ENCODE data around the gene PLAAT2. TPM values are rescaled to one million over a fixed set of nuclear protein-coding genes. Genes with fewer than 3 reads are reported as not detected.

The PLAAT2 gene
- total and polyA plus RNA-seq, 9 of the 15 experiments (the other 6 are each of a cell fraction or from before 2014, with no cell fraction given) = not detected

DNA sequence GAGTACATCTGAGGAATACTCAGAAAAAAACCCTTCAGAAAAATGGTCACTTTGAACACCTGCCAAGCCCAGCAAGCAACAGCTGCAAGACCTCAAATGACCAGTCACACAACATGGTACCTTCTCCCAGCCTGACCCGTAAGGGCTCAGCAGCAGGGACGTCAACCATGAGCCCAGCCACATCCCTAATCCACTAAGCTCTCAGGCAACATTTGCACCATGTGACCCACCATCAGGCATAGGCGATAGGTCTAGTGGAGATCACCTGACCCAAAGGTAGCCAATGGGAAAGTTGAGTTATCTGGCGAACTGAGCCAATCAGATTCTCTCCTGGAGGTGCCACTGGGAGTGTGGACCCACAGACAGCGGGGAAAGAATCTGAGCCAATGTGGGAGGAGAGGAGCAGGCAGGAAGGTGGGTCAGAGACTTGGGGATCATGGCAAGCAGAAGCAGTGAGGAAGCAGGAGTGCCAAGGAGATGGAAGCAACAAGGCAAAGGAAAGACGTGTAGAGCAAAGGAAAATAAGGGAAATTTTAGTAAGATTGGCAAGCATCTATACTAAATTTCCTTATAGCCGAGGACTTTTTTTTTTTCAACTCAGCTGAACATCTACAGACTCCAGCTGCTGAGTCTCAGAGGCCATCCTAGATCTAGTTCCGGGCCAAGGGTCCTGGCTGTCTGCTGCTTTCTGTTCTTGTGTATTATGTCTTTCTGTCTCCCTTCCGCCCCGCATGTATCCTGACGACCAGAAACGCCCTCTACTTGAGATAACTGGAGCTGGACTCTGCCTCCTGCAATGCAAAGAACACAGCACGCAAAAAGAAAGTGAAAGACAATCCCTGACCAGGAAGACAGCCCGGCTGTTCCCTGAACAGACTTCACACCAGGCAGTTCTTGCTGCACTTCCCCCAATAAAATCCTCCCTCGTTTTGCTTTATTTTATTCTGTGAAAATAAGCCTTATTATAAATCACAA, 11.0 kb upstream of the PLAAT2 start (continued):
- TF ChIP-seq ZNF324 (CRISPR knock-in tag; IDR thresholded peaks at IDR 0.05) (no peak), ZNF644 (tag; IDR thresholded peaks at IDR 0.05; ENCODE audit: low read depth) (peak; percentile 37; the same call in 1 of the 2 replicates), SIX5 (IDR thresholded peaks at IDR 0.05; ENCODE audit: borderline replicate concordance in 1 of 2, insufficient read depth in 1 of 2, low read depth in 1 of 2, low read length in 2 of 2) (0 out of 4 replicates have a peak, but pooled peaks of 1 of the 2 experiments have one; percentile 20), DPF2 (IDR thresholded peaks at IDR 0.05) (peak; percentile 56; the same call in 1 of the 2 replicates), KDM2B (CRISPR knock-in tag; IDR thresholded peaks at IDR 0.05) (no peak), HCFC1 (IDR thresholded peaks at IDR 0.05; ENCODE audit: low read depth, low read length) (peak; percentile 80), CBFA2T3 (IDR thresholded peaks at IDR 0.05) (peak; percentile 47), TARDBP (IDR thresholded peaks at IDR 0.05) (peak; percentile 2; the same call in 1 of the 2 replicates), ZNF717 (CRISPR knock-in tag; IDR thresholded peaks at IDR 0.05) (no peak), CSDE1 (IDR thresholded peaks at IDR 0.05) (no peak), CBX3 (IDR thresholded peaks at IDR 0.05; ENCODE audit: borderline replicate concordance in 1 of 2, low read length in 2 of 2) (peak; percentile 51 to 78), FOSL1 (tag; conservative IDR thresholded peaks at IDR 0.05) (0 out of 2 replicates have a peak, but pooled peaks have one; percentile 11)
- TF ChIP-seq, protein P1, sequence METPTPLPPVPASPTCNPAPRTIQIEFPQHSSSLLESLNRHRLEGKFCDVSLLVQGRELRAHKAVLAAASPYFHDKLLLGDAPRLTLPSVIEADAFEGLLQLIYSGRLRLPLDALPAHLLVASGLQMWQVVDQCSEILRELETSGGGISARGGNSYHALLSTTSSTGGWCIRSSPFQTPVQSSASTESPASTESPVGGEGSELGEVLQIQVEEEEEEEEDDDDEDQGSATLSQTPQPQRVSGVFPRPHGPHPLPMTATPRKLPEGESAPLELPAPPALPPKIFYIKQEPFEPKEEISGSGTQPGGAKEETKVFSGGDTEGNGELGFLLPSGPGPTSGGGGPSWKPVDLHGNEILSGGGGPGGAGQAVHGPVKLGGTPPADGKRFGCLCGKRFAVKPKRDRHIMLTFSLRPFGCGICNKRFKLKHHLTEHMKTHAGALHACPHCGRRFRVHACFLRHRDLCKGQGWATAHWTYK (CRISPR knock-in tag; IDR thresholded peaks at IDR 0.05) = 0 out of 2 replicates have a peak, but pooled peaks have one; percentile 20
- TF ChIP-seq, protein P2, sequence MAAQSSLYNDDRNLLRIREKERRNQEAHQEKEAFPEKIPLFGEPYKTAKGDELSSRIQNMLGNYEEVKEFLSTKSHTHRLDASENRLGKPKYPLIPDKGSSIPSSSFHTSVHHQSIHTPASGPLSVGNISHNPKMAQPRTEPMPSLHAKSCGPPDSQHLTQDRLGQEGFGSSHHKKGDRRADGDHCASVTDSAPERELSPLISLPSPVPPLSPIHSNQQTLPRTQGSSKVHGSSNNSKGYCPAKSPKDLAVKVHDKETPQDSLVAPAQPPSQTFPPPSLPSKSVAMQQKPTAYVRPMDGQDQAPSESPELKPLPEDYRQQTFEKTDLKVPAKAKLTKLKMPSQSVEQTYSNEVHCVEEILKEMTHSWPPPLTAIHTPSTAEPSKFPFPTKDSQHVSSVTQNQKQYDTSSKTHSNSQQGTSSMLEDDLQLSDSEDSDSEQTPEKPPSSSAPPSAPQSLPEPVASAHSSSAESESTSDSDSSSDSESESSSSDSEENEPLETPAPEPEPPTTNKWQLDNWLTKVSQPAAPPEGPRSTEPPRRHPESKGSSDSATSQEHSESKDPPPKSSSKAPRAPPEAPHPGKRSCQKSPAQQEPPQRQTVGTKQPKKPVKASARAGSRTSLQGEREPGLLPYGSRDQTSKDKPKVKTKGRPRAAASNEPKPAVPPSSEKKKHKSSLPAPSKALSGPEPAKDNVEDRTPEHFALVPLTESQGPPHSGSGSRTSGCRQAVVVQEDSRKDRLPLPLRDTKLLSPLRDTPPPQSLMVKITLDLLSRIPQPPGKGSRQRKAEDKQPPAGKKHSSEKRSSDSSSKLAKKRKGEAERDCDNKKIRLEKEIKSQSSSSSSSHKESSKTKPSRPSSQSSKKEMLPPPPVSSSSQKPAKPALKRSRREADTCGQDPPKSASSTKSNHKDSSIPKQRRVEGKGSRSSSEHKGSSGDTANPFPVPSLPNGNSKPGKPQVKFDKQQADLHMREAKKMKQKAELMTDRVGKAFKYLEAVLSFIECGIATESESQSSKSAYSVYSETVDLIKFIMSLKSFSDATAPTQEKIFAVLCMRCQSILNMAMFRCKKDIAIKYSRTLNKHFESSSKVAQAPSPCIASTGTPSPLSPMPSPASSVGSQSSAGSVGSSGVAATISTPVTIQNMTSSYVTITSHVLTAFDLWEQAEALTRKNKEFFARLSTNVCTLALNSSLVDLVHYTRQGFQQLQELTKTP (IDR thresholded peaks at IDR 0.05; ENCODE audit: low read depth in 1 of 2, partially characterized antibody in 2 of 2) = peak; percentile 65 to 78
- TF ChIP-seq, protein P3, sequence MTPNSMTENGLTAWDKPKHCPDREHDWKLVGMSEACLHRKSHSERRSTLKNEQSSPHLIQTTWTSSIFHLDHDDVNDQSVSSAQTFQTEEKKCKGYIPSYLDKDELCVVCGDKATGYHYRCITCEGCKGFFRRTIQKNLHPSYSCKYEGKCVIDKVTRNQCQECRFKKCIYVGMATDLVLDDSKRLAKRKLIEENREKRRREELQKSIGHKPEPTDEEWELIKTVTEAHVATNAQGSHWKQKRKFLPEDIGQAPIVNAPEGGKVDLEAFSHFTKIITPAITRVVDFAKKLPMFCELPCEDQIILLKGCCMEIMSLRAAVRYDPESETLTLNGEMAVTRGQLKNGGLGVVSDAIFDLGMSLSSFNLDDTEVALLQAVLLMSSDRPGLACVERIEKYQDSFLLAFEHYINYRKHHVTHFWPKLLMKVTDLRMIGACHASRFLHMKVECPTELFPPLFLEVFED (CRISPR knock-in tag; conservative IDR thresholded peaks at IDR 0.05) = 0 out of 2 replicates have a peak, but pooled peaks have one; percentile 65
- TF ChIP-seq, protein P4, sequence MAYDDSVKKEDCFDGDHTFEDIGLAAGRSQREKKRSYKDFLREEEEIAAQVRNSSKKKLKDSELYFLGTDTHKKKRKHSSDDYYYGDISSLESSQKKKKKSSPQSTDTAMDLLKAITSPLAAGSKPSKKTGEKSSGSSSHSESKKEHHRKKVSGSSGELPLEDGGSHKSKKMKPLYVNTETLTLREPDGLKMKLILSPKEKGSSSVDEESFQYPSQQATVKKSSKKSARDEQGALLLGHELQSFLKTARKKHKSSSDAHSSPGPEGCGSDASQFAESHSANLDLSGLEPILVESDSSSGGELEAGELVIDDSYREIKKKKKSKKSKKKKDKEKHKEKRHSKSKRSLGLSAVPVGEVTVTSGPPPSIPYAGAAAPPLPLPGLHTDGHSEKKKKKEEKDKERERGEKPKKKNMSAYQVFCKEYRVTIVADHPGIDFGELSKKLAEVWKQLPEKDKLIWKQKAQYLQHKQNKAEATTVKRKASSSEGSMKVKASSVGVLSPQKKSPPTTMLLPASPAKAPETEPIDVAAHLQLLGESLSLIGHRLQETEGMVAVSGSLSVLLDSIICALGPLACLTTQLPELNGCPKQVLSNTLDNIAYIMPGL (CRISPR knock-in tag; IDR thresholded peaks at IDR 0.05) = no peak

Data from K562 (cell line).